Measurements from ENCODE around the gene APOL2.
"Not testable (repeated sequence)": the region's sequence is repeated elsewhere in the genome, so short reads cannot be mapped to it uniquely, and the experiment has no call there.

The APOL2 gene, protein sequence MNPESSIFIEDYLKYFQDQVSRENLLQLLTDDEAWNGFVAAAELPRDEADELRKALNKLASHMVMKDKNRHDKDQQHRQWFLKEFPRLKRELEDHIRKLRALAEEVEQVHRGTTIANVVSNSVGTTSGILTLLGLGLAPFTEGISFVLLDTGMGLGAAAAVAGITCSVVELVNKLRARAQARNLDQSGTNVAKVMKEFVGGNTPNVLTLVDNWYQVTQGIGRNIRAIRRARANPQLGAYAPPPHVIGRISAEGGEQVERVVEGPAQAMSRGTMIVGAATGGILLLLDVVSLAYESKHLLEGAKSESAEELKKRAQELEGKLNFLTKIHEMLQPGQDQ

DNA sequence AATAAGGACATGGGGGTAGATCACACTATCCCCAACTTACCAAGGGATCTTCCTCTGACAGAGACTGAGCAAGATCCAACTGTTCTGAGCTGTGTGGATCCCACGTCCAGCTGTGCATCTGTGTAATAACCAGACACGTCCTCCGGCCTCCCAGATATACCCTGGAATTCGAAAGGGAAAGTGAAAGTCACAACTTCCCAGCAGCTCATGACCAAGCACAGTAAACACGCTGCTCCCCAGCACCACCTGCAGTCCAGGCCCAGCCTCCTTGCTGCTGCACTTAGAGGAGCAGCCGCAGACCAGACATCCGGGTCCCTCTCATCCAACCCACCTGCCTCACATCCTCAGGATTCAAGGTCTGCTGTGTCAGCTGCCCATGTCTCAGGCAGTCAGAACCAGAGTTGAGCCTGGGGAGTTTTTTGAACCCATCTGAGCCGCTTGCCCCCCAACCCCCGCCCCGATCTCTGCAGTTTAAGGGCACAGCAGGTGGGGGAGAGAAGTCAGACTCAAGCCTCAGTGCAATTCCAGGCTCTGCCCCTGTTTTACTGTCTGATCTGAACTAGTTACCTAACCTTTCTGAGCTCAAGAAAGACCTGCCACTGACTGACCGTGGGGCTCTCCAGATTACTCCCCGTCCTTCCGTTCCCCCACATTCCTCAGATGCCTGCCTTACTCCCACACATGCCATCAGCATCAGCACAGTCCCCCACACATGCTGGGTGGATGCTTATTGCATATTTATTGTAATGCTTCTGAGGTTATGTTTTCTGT is at the start of gene APOL2:
TSS of gene APOL2 (minus strand) at position 127 of the 771 bp plus-strand sequence. CDS start 6,365 bp downstream, outside the sequence.
- DNase-seq (ENCODE audit: low read depth in 1 of 2, low spot score in 1 of 2): peak; percentile 53 to 85

DNA sequence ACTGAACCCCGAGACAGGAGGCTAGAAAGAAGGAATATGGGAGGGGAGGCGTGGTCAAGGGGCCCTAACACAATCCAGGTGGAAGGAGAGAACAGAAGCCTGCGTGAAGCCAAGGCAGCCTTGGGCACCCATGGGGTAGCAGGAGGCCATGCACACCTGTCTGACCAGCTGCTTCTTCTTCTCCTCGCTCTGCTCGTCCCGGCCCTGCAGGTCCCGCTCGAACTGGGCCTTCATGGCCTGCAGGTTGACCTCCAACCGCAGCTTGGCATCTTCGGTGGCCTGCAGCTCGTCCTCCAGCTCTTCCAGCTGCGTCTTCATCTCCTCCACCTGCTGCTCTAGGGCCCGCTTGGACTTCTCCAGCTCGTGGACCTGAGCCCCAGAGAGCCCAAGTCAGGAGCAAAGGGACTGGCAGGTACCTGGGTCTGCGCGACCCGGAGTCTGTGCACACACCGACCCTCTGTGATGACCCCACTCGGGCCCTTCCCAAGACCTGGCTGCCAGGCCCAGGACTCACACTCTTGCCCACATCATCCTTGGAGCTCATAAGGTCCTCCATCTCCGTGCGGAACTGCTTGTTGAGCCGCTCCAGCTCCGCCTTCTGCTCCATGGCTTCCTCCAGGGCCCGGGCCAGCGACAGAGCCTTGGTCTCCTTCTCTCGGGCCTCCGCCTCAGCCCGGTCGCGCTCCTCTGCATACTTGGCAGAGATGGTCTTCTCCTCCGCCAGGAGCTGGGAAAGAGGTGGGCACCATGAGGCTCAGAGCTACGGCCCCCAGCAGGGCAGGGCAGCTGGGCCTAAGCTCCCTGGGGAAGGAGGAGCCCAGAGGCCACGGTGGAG is 49.5 kb upstream of the APOL2 start:
- no peak for DNase-seq (ENCODE audit: low read depth in 1 of 2, low spot score in 1 of 2)

DNA sequence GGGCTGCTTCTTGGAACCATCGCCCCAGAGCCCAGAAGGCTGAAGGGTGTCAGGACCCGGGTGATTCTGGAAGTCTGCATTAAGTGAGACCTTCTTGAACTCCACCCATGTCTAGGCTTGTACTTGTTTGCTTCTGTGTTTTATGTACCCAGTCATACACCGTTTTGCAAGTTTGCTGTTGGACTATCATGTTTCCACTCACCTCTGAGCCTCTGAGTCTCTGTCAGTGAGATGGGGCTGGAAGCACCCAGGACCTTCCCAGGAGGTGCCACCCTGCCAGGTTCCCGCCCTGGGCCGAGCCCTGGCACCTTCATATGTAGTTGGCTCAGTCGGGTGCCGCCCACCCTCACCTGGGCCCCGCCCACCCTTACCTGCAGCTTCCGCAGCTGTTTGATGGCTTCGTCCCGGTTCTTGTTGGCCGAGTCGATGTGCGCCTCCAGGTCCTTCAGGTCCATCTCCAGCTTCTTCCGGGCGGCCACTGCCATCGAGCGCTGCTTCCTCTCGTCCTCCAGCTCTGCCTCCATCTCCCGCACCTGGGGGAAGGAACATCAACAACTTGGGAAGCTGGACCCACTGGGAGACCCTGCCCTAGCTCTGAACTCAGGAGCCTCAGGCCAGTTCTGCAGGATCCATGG is 48.7 kb upstream of the APOL2 start:
- DNase-seq (ENCODE audit: low read depth in 1 of 2, low spot score in 1 of 2): no peak

DNA sequence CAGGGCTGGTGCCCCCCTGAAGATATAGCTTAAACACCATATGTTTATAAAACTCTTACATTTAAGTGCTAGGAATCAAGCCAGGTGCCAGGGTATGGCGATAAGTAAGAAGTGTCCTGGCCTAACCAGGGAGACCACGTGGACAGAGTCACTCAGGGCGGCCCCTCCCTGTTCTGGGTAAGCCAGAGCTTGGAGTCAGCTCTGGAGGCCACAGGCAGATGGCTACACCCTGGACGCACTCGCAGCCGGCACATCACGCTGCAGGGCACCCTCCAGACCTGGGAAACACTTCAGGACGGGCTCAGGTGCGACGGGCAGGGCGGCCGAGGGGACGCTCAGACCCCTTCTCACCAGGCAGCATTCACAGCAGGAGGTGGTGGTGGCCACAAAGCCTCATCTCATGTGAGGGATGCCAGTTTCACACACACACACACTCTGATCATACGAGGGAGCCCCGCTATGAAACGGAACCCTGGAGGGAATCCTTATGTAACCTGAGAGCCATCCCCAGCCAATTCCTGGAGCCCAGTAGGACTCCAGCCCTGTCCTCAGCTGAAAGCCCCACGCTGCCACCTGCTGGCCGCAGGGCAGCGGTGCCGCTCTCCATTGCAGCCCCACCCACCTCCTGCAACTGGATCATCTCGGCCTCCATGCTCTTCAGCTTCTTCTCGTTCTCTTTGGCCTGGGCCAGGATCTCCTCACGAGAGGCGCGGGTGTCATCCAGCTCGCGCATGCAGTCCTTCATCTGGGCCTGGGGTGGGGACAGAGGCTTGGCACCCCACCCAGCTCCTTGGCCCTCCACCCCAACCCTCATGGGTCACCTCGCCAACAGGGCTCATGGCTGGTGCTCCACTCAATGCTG is 47.0 kb upstream of the APOL2 start:
- peak; percentile 34 to 62 for DNase-seq (ENCODE audit: low read depth in 1 of 2, low spot score in 1 of 2)

DNA sequence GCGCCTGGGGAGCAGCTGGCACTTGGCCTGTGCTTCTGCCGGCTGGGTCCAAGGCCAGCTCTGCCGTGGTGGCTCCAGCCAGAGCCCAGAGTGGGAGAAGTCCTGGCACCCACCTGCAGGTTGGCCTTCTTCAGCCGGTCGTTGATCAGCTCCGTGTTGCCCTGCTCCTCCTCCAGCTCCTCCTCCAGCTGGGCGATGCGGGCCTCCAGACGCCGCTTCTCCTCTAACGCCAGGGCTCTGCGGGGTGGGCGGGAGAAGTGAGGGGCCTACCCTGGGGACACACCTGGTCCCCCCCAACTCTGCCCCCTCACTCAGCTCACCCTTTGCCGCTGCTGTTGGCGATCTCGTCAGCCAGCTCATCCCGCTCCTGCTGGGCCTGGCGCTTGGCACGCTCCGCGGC is 46.2 kb upstream of the APOL2 start:
- no peak for DNase-seq (ENCODE audit: low read depth in 1 of 2, low spot score in 1 of 2)

DNA sequence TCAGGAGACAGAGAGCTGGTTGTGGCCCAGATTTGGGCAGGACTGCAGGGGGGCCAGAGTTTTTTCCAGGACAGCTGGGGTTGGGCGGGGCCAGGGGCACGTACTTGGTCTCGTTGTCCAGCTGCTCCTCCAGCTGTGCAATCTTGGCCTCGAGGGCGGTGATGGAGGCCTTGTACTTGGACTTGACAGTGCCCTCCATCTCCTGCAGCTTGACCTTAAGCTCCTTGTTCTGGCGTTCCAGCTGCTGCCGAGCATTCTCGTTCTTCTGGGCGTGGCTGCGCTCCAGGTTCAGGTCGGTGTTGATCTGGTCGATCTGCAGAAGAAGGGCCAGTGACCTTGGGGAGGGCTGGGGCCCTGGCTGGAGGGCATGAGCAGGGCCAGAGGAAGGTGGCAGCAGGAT is 45.7 kb upstream of the APOL2 start:
- no peak for DNase-seq (ENCODE audit: low read depth in 1 of 2, low spot score in 1 of 2)

DNA sequence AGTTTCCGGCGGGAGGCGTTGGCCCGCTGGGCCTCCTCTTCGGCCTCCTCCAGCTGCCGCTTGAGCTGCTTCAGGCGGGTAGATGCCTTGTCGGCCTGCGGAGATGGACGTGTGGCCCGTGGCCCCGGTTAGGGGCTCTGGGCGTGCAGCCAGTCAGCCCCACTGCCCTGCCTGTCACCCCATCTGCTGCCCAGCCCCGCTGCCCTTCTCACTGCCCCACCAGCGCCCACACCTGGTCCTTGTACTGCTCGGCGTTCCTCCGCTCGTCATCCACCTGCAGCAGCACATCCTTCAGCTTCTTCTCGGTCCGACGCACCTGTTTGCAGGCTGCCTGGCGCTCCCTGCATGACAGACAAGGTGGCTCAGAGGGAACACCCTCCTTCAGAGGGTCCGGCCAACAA is 44.8 kb upstream of the APOL2 start:
- DNase-seq (ENCODE audit: low read depth in 1 of 2, low spot score in 1 of 2): no peak

DNA sequence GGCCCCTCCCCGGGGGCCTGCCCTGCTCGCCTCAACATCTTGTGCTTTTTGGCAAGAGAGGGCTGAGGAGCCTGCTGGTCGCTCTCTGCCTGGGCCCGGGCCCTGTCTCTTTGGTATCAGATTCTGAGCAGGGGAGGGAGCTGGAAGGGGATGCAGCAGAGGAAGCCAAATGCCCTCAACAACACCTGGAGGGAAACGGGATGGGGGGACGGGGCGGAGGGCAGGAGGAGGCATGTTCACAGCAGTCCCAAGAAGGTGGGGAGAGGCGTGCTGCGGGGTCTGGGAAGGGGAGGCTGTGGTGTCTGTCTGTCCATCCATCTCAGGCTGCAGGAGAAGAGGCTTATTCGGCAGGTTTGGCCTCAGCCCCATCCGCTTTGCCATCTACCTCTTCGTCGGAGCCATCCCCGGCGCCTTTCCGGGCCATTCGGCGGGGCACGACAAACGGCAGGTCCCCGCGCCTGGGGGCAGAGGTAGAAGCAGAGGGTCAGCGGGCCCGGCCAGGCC is 43.1 kb upstream of the APOL2 start:
- no peak for DNase-seq (ENCODE audit: low read depth in 1 of 2, low spot score in 1 of 2)

DNA sequence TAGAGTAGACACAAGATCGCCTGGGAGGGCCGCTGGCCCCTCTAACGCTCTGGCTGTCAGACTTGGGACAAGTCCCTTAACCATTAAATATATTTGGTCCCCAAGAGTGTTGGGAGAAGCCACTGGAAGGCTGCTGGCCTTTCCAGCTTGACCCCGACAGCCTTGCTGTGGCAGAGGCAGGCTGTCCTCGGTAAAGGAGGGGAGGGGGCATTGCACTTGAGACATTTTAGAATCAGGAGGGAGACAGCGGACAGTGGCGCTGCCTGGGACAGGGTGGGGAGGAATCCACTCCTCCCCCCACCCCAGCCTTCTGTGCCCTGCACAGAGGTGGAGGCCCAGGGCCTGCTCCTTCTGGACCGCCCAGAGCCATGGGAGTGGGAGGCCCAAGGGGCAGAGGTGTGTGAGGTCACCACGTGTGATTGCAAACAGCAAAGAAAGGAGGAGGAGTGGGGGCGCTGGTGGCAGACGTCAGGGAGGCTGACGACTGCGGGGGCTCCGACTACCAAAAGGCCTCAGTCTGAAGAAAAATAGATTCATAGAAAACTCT is 42.5 kb upstream of the APOL2 start:
- DNase-seq (ENCODE audit: low read depth in 1 of 2, low spot score in 1 of 2): no peak

DNA sequence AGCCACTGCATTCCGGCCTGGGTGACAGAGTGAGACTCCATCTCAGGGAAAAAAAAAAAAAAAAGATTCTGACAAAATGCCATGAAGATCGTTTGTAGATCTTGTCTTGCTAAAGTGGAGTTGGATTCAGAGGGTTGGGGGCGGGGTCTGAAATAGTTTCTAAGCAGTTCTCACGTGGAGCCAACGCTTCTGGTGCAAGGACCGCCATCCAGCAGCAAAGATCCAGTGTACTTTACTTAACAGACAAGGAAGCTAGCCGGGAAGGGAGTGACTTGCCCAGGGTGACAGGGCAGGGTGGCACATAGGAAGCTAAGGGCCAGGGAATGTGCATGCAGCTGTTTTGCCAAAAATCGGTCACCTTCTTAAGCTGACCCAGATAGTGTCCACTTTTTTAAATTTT is 41.1 kb upstream of the APOL2 start:
- DNase-seq (ENCODE audit: low read depth in 1 of 2, low spot score in 1 of 2): no peak

DNA sequence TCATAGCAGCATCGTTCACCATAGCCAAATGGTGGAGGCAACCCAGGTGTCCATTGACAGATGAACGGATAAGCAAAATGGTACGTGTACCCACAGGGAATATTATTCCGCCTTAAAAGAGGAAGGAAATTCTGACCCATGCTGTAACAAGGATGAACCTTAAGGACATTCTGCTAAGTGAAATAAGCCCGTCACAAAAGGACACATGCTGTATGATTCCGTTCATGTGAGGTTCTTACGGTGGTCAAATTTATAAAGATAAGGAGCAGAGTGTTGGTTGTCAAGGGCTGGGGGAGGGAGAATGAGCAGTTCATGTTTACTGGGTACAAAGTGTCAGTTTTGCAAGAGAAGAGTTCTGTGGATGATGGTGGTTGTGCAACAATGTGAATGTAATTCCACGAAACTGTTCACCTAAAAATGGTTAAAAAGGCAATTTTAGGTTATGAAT is 39.9 kb upstream of the APOL2 start:
- DNase-seq (ENCODE audit: low read depth in 1 of 2, low spot score in 1 of 2): no peak

DNA sequence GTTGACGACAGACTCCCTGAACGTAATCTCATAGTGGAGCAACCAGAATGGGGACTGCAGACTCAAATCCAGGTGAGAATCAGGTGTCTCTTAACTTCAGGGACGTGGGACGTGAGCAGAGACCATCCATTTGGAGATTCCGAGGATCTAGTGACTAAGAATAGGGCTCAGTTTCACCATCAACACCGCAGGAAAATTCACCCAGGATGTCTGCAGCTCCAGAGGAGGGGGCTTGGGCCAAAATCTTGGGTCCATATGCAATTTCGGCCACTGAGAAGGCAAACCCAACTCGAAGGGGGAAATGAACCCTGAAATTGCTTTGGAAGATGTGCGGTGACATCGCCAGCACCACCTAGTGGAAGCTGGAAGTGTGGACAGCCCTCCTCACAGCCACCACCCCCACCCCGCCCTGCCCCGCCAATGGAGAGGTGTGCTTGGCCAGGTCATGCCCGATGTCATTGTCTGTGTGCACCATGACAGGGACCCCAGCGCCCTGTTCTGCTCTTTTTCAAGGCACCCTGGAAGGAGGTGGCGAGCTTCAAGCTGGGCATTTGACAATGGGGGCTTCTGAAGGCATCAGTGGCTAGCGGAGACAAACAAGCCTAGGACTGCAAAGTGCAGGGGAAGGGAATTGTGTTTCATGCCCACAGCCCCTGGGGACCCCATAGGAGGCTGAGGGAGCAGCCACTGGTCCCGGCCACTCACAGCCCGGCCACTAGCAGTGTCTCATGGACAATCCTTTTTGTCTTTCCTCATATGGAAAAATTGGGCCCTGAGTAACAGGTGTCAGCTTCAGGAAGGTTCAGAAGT is 38.4 kb upstream of the APOL2 start:
- DNase-seq (ENCODE audit: low read depth in 1 of 2, low spot score in 1 of 2): peak; percentile 52

DNA sequence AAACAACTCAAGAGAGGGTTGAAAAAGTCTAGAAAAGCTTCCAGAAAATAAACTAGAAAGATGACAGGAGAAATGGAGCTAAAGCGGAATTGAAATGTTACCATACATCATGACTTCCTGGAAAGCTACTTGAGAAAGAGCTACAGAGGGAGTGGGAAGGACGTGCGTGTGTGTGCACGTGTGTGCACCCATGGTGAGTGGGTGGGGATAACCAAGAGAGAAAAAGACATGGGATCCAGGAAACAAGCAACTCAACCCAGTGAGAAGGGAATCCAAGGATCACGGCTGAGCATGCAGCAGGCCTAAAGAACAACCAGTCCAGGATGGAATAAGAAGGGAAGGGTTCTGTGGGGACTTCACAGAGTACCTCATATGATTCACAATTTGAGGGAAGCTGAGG is 35.2 kb upstream of the APOL2 start:
- DNase-seq (ENCODE audit: low read depth in 1 of 2, low spot score in 1 of 2): no peak

DNA sequence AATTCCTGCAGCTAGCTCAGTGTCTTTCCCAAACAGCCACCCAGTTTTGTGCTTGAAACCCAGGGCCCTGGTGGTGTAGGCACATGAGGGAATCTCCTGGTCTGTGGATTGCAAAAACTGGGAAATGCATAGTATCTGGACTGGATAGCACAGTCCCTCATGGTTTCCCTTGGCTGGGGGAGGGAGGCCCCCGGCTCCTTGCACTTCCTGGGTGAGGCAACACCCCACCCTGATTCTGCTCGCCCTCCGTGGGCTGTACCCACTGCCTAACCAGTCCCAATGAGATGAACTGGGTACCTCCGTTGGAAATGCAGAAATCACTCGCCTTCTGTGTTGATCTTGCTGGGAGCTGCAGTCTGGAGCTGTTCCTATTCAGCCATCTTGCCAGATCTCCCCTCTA is 32.6 kb upstream of the APOL2 start:
- not testable (repeated sequence) for DNase-seq (ENCODE audit: low read depth in 1 of 2, low spot score in 1 of 2)

DNA sequence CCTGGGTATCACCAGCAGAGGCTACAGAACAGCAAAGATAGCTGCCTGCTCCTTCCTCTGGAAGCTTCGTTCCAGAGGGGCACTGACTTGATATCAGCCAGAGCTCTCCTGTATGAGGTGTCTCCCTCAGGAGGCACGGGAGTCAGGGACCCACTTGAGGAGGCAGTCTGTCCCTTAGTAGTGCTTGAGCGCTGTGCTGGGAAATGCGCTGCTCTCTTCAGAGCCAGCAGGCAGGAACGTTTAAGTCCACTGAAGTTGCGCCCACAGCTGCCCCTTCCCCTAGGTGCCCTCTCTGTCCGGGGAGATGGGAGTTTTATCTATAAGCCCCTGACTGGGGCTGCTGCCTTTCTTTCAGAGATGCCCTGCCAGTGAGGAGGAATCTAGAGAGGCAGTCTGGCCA is 31.9 kb upstream of the APOL2 start:
- not testable (repeated sequence) for DNase-seq (ENCODE audit: low read depth in 1 of 2, low spot score in 1 of 2)

DNA sequence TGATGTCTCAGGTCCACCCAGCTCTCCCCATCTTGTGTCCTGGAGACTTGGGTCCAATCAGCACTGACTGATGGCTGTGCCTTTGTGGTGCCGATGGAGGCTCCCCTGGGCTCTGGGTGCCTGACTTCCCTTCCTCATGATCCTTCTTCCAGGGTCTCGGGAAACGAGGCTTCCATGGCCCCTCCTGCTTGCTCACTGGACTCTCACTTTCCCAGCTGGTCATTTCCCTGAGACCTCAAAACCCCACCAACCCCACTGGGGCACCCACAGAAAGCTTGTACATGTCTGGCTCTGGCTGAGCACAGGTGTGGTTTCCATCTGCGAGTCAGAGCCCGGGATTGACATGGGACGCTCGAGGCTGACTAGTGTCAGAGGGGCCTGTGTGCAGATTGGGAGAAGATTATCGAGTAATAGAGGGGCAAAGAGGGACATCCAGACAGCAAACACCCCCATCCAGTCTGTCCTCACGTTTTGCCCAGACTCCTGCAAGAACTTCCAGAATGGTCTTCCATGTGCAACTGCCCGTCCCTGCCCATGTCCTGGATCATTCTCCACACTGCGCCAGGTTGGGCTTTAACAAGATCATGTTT is 28.7 kb upstream of the APOL2 start:
- DNase-seq (ENCODE audit: low read depth in 1 of 2, low spot score in 1 of 2): no peak

DNA sequence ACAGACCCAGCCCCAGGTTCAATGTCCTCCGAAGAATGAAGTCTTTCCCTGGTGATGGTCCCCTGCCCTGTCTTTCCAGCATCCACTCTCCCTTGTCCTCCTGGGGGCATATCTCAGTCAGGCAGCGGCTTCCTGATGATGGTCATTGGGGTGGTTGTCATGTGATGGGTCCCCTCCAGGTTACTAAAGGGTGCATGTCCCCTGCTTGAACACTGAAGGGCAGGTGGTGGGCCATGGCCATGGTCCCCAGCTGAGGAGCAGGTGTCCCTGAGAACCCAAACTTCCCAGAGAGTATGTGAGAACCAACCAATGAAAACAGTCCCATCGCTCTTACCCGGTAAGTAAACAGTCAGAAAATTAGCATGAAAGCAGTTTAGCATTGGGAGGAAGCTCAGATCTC is 27.7 kb upstream of the APOL2 start:
- no peak for DNase-seq (ENCODE audit: low read depth in 1 of 2, low spot score in 1 of 2)

DNA sequence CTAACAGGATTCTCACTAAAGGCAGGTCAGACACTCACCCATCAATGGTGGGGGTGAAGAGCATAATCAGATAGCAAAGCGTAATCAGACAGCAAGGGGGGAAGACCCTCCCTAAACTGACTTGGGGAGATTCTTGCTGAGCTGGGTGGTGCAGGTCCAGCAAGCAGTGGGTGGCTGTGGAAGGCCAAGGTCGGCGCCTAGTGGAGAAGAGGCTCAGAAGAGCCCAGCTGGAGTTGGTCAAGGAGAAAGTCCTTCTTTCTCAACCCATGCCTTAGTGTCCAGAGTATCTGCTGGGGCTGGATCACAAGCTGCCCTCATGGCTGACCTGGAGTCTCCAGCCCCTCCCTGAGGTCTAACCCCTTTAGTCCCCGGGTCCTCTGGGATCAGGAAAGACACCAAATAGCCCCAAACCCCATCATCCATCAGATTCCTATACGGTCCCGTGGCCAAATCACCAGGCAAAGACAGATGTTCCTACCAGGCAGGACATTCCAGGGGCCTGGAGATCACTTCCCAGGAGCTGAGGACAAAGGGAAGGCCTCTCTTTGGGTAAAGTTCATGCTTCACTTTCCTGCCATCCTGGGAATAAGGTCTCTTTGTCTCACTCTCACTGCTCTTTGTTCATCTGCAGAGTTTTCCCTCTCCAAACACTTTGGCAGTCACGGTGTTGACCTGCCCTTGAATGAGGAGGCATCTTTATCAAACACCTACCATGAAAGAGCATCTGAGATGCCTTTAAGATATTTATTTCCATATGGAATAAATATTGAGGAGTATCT is 24.7 kb upstream of the APOL2 start:
- DNase-seq (ENCODE audit: low read depth in 1 of 2, low spot score in 1 of 2): not testable (repeated sequence)
